Measurements from ENCODE around the gene NUAK1. TPM values are rescaled to one million over a fixed set of nuclear protein-coding genes. Genes with fewer than 3 reads are reported as not detected.

The NUAK1 gene
- total RNA-seq, 2 donors from 2014 or later: 16.9 to 30.1 TPM

GRCh38 chr12:106154751-106155273, 16.1 kb upstream of the NUAK1 start:
- Histone ChIP-seq H3K9me3 (no peaks in the 10 kb centered on the region), H3K27me3 (no peaks in the 10 kb centered on the region), H3K4me3 (no peak overlapping the region), H3K27ac (no peak overlapping the region), H3K36me3 (no peaks in the 10 kb centered on the region), H3K4me1 (no peaks in the 10 kb centered on the region)
- no peak for DNase-seq (ENCODE audit: low spot score)
- no peak for TF ChIP-seq CTCF (IDR thresholded peaks at IDR 0.05)

GRCh38 chr12:106152334-106152733, 13.6 kb upstream of the NUAK1 start:
- no peaks in the 10 kb centered on the region for H3K27me3 ChIP-seq
- no peaks in the 10 kb centered on the region for H3K9me3 ChIP-seq
- no peak overlapping the region for H3K27ac ChIP-seq
- H3K36me3 ChIP-seq: no peaks in the 10 kb centered on the region
- TF ChIP-seq CTCF (IDR thresholded peaks at IDR 0.05): no peak
- no peak for DNase-seq (ENCODE audit: low spot score)
- peaks cover 0 to 18% of the 10 kb centered on the region in 2 donors for H3K4me1 ChIP-seq
- H3K4me3 ChIP-seq: no peak overlapping the region

DNA sequence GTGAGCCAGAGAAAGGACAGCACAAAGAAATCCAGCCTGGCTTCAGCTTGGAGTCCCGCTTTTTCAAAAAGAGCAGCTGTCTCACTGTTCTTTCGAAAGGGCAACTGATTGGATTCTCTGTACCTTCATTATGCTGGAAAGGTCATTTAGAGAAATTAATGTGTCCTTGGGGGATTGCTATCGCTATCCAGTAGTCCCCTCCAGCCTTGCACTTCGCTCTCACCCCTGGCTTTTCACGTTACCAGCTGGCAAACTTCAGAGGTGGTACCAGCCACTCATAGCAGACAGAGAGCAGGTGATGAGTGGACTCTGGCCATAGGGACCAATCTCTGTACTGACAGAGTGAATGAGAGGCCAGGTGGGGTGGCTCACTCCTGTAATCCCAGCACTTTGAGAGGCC, 11.8 kb upstream of the NUAK1 start:
- Histone ChIP-seq H3K27ac (peak overlapping the region in 1 of 2 donors; percentile 20), H3K4me1 (peaks cover 0 to 32% of the 10 kb centered on the region in 2 donors), H3K4me3 (no peak overlapping the region), H3K36me3 (no peaks in the 10 kb centered on the region), H3K9me3 (no peaks in the 10 kb centered on the region), H3K27me3 (no peaks in the 10 kb centered on the region)
- no peak for DNase-seq (ENCODE audit: low spot score)
- TF ChIP-seq CTCF (IDR thresholded peaks at IDR 0.05): no peak

- no peaks in the 10 kb centered on the region for H3K27me3 ChIP-seq
- no peak overlapping the region for H3K4me3 ChIP-seq
- no peak for DNase-seq (ENCODE audit: low spot score)
- peak overlapping the region; percentile 47 to 94 for H3K27ac ChIP-seq
- no peaks in the 10 kb centered on the region for H3K36me3 ChIP-seq
- peaks cover 0 to 45% of the 10 kb centered on the region in 2 donors for H3K4me1 ChIP-seq
- TF ChIP-seq CTCF (IDR thresholded peaks at IDR 0.05): peak; percentile 45 to 68
- H3K9me3 ChIP-seq: no peaks in the 10 kb centered on the region
Observed at GRCh38 chr12:106149096-106149784, 10.5 kb upstream of the NUAK1 start.

DNA sequence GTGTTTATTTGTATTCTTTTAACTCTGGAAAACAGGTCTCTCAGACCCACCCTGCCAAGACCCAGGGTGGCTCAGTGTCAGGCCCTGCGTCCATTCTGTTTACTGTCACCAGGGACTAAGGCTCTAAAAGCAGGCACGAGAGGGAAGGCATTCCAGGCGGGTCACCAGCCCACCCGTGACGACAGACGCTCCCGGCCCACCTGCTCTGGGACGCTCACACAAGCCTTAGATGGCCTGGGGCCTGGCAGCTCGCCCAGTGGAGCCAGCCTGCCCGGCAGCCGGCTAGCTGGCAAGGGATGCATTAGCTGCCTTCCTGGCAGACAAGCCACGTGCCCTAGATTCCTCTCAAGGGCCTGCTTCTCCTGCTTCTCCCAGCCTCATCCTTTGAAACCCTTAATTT, 9.2 kb upstream of the NUAK1 start:
- peaks cover 0 to 54% of the 10 kb centered on the region in 2 donors for H3K4me1 ChIP-seq
- DNase-seq (ENCODE audit: low spot score): peak; percentile 82

More for the DNA sequence above, 9.2 kb upstream of the NUAK1 start:
- Histone ChIP-seq H3K4me3 (no peak overlapping the region), H3K36me3 (no peaks in the 10 kb centered on the region), H3K27ac (peak overlapping the region; percentile 47 to 94), H3K27me3 (no peaks in the 10 kb centered on the region), H3K9me3 (no peaks in the 10 kb centered on the region)
- no peak for TF ChIP-seq CTCF (IDR thresholded peaks at IDR 0.05)

Measured in right atrium auricular region (tissue), 2 donors.